ENCODE data around the gene KLHL30.
"Not testable (repeated sequence)": the region's sequence is repeated elsewhere in the genome, so short reads cannot be mapped to it uniquely, and the experiment has no call there.

KLHL30 gene

DNA sequence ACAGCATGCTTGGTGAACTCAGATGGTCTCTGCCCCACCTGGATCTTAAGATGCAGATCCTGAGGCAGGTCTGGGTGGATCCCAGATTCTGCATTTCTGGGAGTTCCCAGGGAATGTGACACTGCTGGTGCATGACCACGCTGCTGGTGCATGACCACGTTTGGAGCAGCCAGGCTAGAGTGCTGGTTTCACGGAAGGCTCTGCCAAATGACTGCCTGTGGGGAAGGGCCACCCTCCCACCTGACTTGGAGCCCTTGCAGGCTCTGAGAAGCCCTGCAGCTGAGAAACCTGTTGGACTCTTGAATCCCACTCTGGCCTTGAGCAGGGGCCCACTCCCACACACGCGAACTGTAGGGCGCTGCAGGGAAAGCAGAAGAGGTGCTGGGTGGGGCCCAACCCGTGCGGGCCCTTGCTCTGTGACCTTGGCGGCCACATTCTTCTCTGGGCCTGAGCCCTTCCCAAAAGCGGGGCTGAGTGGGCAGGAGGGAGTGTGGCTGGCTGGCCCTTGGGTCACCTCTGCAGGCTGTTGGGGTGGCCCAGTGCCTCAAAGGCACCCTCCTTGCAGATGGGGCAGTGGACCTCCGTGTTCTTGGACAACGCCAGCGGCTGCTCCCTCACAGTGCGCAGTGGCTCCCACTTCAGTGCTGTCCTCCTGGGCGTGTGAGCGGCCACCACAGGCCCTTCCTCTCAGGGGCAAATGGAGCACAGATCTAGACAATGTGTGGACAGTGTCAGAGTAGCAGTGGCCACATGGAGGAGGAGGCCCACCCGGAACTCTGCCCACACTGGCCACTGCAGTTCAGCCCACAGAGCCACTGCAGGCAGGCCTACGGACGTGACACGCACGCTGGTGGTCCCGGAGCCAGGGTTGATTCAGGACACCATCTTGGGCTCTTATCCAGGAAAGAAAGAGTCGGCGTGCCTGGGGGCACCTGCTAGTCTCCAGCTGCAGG, 28.2 kb downstream of the KLHL30 start:
- Histone ChIP-seq H3K27ac (ENCODE audit: insufficient read depth, low read depth, low read length, poor library complexity, severe bottlenecking) (no peak overlapping the region), H3K4me3 (ENCODE audit: insufficient read depth, low read depth, low read length) (no peak overlapping the region), H3K4me1 (ENCODE audit: control insufficient read depth, insufficient read depth, low read length) (no peaks in the 10 kb centered on the region), H3K9me3 (ENCODE audit: control insufficient read depth, low read length) (no peaks in the 10 kb centered on the region), H3K27me3 (ENCODE audit: control insufficient read depth, insufficient read depth, low read length, poor library complexity, severe bottlenecking) (peaks cover 43% of the 10 kb centered on the region), H3K36me3 (ENCODE audit: control insufficient read depth, insufficient read depth, low read length) (peaks cover 13% of the 10 kb centered on the region)
- 93% methylated on average over 24 of the region's 24 CpGs for WGBS, 2 experiments

DNA sequence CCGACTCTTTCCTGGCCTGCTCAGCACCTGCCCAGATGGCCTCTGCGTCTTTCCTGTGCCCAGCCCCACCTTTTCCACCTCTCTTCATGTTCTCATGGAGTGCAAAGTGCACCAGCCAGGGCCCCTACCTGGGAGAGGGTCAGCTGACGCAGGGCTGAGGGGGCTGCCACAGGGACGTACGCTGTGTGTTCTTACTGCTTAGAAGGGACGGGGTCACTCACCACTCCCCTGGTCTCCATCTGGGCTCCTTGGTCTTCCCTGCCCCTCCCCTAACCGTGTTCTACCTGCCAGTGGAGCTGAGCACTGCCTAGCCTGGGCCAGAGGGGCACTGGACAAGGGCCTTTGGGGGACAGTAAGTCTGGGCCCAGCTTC, 28.9 kb downstream of the KLHL30 start:
- WGBS, 2 experiments: 92% methylated on average over 7 of the region's 7 CpGs
- peaks cover 15% of the 10 kb centered on the region for H3K36me3 ChIP-seq (ENCODE audit: control insufficient read depth, insufficient read depth, low read length)
- no peaks in the 10 kb centered on the region for H3K4me1 ChIP-seq (ENCODE audit: control insufficient read depth, insufficient read depth, low read length)
- no peak overlapping the region for H3K4me3 ChIP-seq (ENCODE audit: insufficient read depth, low read depth, low read length)
- H3K27me3 ChIP-seq (ENCODE audit: control insufficient read depth, insufficient read depth, low read length, poor library complexity, severe bottlenecking): peaks cover 36% of the 10 kb centered on the region
- H3K27ac ChIP-seq (ENCODE audit: insufficient read depth, low read depth, low read length, poor library complexity, severe bottlenecking): no peak overlapping the region
- H3K9me3 ChIP-seq (ENCODE audit: control insufficient read depth, low read length): no peaks in the 10 kb centered on the region

DNA sequence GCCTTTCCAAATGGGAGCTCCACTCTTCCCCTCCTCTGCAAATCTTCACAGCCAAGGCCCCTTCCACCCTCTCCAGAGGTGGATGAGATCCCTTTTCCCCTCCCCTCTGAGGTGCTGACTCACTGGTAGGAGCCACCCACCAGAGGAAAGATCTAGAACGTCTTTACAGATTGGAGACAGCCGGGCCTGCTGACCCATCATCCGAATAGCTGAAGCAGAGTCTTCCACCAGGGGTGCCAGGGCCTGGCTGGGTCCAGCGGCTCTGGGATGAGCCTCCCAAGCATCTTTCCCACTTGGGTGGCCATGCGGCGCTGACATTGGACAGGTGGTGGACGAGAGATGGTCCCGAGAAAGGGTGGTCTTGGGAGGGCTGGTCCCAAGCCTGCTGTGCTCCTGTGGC, 29.3 kb downstream of the KLHL30 start:
- H3K27ac ChIP-seq (ENCODE audit: insufficient read depth, low read depth, low read length, poor library complexity, severe bottlenecking): no peak overlapping the region

DNA sequence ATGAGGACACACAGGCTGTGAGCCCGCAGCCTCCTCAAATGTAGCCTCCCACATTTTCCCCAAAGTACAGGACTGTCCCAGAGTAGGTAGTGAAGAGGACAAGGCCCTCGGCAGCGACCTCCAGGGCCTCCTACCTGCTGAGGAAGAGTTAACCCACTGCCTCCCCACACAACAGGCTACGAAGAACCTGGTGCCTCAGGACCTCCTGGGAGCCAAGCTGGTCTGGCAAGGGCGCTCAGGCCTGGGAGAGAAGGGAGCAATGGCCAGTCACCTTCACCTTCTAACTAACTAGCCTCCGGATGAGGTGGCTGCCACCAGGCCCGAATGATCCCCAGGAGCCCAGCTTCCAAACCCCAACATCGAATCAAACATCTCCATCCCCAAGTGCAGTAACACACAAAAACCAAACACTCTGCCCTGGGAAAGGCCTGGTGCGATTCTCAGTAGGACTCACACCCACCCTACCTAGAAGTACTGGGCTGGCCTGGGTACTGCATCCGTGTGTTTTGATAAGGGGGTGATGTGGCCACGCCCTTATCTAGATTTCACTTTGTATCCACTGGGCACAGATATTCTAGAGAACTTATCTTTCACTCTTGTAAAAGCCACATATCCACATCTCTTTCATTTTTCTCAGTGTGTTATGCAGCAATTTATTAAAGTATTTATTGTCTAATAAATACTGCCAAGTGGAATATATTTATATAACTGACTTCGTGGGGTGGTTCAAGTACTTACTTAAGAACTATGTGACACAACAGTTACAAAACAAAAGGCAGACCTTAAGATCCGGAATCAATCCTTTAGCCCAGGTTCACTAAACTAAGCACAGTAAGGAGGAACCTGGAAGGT, 30.0 kb downstream of the KLHL30 start:
- Histone ChIP-seq H3K4me1 (ENCODE audit: control insufficient read depth, insufficient read depth, low read length) (no peaks in the 10 kb centered on the region), H3K9me3 (ENCODE audit: control insufficient read depth, low read length) (no peaks in the 10 kb centered on the region), H3K4me3 (ENCODE audit: insufficient read depth, low read depth, low read length) (no peak overlapping the region), H3K27ac (ENCODE audit: insufficient read depth, low read depth, low read length, poor library complexity, severe bottlenecking) (no peak overlapping the region), H3K36me3 (ENCODE audit: control insufficient read depth, insufficient read depth, low read length) (peaks cover 15% of the 10 kb centered on the region), H3K27me3 (ENCODE audit: control insufficient read depth, insufficient read depth, low read length, poor library complexity, severe bottlenecking) (peaks cover 25% of the 10 kb centered on the region)
- 93 to 96% methylated on average over 11 to 13 of the region's 13 CpGs for WGBS, 2 experiments

More for the DNA sequence above, 29.3 kb downstream of the KLHL30 start:
- no peak overlapping the region for H3K4me3 ChIP-seq (ENCODE audit: insufficient read depth, low read depth, low read length)
- 94 to 95% methylated on average over 8 of the region's 8 CpGs for WGBS, 2 experiments
- no peaks in the 10 kb centered on the region for H3K9me3 ChIP-seq (ENCODE audit: control insufficient read depth, low read length)
- H3K4me1 ChIP-seq (ENCODE audit: control insufficient read depth, insufficient read depth, low read length): no peaks in the 10 kb centered on the region
- H3K27me3 ChIP-seq (ENCODE audit: control insufficient read depth, insufficient read depth, low read length, poor library complexity, severe bottlenecking): peaks cover 32% of the 10 kb centered on the region
- H3K36me3 ChIP-seq (ENCODE audit: control insufficient read depth, insufficient read depth, low read length): peaks cover 15% of the 10 kb centered on the region

DNA sequence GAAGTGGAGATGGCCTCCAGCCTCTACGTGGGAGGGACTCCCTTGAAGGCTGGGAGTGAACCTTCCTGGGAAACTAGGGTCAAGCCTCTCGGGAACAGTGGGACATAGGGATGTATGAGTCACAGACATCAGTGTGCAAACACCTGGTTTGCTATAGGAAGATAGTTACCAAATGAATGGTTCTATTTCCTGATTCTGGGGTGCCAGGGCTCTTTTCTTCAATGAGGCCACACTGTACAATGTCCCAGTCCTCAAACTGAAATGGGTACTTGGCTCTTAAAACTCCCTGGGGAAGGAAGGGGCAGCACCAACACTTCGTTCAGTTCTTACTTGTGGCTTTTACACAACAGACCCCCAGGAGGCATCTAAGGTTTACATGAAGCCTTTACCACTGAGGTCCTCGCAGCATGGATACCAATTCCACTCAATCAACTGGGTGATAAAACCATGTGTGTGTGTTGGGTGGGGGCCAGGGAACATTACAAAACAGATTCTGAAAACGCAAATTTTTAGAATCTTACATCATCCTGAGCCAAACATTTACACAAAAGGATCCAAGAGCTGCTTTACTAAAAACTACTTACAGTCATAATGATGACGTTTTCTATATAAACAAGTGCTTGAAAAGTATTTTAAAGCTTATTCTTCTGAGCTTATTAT, 30.7 kb downstream of the KLHL30 start:
- H3K4me3 ChIP-seq (ENCODE audit: insufficient read depth, low read depth, low read length): no peak overlapping the region
- peaks cover 18% of the 10 kb centered on the region for H3K27me3 ChIP-seq (ENCODE audit: control insufficient read depth, insufficient read depth, low read length, poor library complexity, severe bottlenecking)
- no peaks in the 10 kb centered on the region for H3K4me1 ChIP-seq (ENCODE audit: control insufficient read depth, insufficient read depth, low read length)
- peaks cover 20% of the 10 kb centered on the region for H3K36me3 ChIP-seq (ENCODE audit: control insufficient read depth, insufficient read depth, low read length)
- WGBS, 2 experiments: 87 to 93% methylated on average over 5 to 6 of the region's 6 CpGs
- H3K9me3 ChIP-seq (ENCODE audit: control insufficient read depth, low read length): no peaks in the 10 kb centered on the region
- H3K27ac ChIP-seq (ENCODE audit: insufficient read depth, low read depth, low read length, poor library complexity, severe bottlenecking): no peak overlapping the region

DNA sequence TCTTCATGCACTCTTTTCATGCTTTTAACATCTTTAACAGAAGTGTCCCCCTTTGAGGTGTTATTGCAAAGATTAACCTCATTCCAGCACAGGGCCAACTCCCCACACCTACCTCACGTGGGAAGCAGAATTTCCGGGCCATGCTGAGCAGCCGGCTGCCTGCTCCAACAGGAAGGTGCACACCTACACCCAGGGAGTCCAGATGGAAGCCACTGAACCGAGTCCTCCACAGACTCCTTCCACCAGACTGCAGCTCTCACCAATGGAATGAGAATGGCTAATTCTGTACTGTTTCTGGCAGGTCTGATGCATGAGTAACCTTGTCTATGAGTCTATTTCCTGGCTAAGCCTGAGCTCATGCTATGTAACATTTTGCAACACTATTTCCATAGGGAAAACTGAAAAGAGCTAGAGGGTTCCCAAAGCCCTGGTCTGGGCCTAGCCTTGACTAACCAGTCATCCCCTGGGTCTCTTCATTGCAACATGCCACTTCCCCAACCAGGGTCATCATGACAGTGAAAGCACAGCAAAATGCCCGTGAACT, 31.3 kb downstream of the KLHL30 start:
- WGBS, 2 experiments: 92 to 94% methylated on average over 5 of the region's 5 CpGs
- H3K4me3 ChIP-seq (ENCODE audit: insufficient read depth, low read depth, low read length): no peak overlapping the region
- peaks cover 12% of the 10 kb centered on the region for H3K27me3 ChIP-seq (ENCODE audit: control insufficient read depth, insufficient read depth, low read length, poor library complexity, severe bottlenecking)
- H3K4me1 ChIP-seq (ENCODE audit: control insufficient read depth, insufficient read depth, low read length): no peaks in the 10 kb centered on the region
- no peaks in the 10 kb centered on the region for H3K9me3 ChIP-seq (ENCODE audit: control insufficient read depth, low read length)
- peaks cover 20% of the 10 kb centered on the region for H3K36me3 ChIP-seq (ENCODE audit: control insufficient read depth, insufficient read depth, low read length)
- no peak overlapping the region for H3K27ac ChIP-seq (ENCODE audit: insufficient read depth, low read depth, low read length, poor library complexity, severe bottlenecking)

DNA sequence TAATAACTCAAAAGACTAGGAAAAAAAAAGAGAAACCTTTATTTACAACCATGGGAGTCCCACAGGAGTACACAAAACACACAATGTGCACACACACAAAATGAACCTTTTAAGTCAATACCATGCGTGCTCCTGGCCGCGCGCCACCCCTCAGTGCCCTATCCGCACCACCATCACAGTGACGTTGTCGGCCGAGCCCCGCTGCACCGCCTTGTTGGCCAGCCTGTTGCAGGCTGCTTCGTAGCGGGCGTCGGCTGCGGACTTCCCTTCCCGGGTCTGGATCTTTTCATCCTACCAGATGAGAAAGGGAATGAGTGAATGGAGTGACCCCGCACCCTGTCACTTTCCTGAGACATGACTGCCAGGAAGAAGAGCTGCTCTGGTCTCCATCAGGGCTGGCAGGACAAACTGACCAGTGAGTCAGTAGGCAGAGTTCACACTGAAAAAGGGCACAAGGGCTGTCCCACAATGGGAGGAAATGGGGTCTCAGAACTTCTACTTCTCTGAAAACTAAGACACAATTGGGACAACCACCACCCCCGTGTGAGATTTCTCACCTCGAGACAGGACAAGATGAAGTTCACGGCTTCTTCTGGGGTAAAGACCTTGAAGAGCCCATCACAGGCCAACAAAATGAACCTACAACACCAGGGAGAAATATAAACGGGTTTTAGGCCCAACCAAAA, 32.1 kb downstream of the KLHL30 start:
- Histone ChIP-seq H3K27me3 (ENCODE audit: control insufficient read depth, insufficient read depth, low read length, poor library complexity, severe bottlenecking) (peaks cover 4% of the 10 kb centered on the region), H3K36me3 (ENCODE audit: control insufficient read depth, insufficient read depth, low read length) (peaks cover 23% of the 10 kb centered on the region), H3K9me3 (ENCODE audit: control insufficient read depth, low read length) (no peaks in the 10 kb centered on the region), H3K4me3 (ENCODE audit: insufficient read depth, low read depth, low read length) (no peak overlapping the region), H3K4me1 (ENCODE audit: control insufficient read depth, insufficient read depth, low read length) (no peaks in the 10 kb centered on the region), H3K27ac (ENCODE audit: insufficient read depth, low read depth, low read length, poor library complexity, severe bottlenecking) (no peak overlapping the region)
- WGBS, 2 experiments: 95% methylated on average over 20 to 21 of the region's 21 CpGs

DNA sequence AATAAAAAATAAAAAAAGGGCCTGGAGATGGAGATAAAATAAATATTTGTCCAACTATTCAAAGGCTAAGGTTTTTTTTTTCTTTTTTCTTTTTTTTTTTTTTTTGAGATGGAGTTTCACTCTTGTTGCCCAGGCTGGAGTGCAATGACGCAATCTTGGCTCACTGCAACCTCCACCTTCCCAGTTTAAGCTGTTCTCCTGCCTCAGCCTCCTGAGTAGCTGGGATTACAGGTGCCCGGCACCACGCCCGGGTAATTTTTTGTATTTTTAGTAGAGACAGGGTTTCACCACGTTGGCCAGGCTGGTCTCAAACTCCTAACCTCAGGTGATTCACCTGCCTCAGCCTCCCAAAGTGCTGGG, 32.6 kb downstream of the KLHL30 start:
- H3K4me1 ChIP-seq (ENCODE audit: control insufficient read depth, insufficient read depth, low read length); H3K27ac ChIP-seq (ENCODE audit: insufficient read depth, low read depth, low read length, poor library complexity, severe bottlenecking); H3K4me3 ChIP-seq (ENCODE audit: insufficient read depth, low read depth, low read length); H3K27me3 ChIP-seq (ENCODE audit: control insufficient read depth, insufficient read depth, low read length, poor library complexity, severe bottlenecking); H3K9me3 ChIP-seq (ENCODE audit: control insufficient read depth, low read length): not testable (repeated sequence)
- WGBS, 2 experiments: 89 to 93% methylated on average over 5 of the region's 5 CpGs
- H3K36me3 ChIP-seq (ENCODE audit: control insufficient read depth, insufficient read depth, low read length): peaks cover 25% of the 10 kb centered on the region

DNA sequence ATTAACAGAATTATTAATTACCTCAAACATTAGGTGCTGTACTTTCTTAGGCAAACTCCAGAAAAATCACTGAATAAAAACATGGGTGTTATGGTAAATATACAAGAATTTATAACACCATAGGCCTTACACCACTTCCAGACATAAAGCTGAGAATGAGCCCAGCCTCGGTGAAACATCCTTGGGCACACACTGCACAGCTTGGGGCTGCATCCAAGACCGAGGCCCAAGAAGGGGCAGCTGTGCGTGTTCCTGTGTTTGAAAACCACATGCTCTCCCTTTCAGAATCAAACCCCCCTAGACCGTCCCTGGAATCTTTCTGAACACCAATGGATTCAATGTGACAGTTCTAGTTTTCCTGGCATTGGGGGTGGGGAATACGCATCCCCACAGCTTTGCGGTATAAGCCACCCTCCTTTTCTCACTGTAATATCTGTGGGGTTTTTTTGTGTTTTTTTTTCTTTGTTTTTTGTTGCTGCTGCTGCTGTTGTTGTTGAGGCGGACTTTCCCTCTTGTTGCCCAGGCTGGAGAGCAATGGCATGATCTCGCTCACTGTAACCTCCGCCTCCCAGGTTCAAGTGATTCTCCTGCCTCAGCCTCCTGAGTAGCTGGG, 33.2 kb downstream of the KLHL30 start:
- 96 to 98% methylated on average over 9 of the region's 9 CpGs for WGBS, 2 experiments
- Histone ChIP-seq H3K4me1 (ENCODE audit: control insufficient read depth, insufficient read depth, low read length) (no peaks in the 10 kb centered on the region), H3K4me3 (ENCODE audit: insufficient read depth, low read depth, low read length) (no peak overlapping the region), H3K36me3 (ENCODE audit: control insufficient read depth, insufficient read depth, low read length) (peaks cover 25% of the 10 kb centered on the region), H3K9me3 (ENCODE audit: control insufficient read depth, low read length) (no peaks in the 10 kb centered on the region), H3K27me3 (ENCODE audit: control insufficient read depth, insufficient read depth, low read length, poor library complexity, severe bottlenecking) (no peaks in the 10 kb centered on the region), H3K27ac (ENCODE audit: insufficient read depth, low read depth, low read length, poor library complexity, severe bottlenecking) (no peak overlapping the region)
